Activated B cell treated with CpG ODN at 0.5 μM for 24 hours (primary cell): ENCODE results near the gene CYP27A1. TPM values are rescaled to one million over a fixed set of nuclear protein-coding genes. Genes with fewer than 3 reads are reported as not detected.

Source experiments
- ATAC-seq: fragments of 200-7000 bp; cut with Tn5 transposase; one replicate; pipeline ENCODE4 v1.10.0; 2021; ENCODE audit warnings: low read depth, mild to moderate bottlenecking, moderate library complexity
- CTCF ChIA-PET: fragments of 350-600 bp; sonication (Branson Sonifier 250); formaldehyde crosslinking; loops from one replicate; lab custom pipeline; 2021; ENCODE audit warnings: antibody characterized with exemption; lab: Charles Lee
- POLR2A ChIA-PET: fragments of 350-600 bp; sonication (Branson Sonifier 250); formaldehyde crosslinking; loops from one replicate; lab custom pipeline; 2021; ENCODE audit warnings: antibody characterized with exemption; lab: Charles Lee
- DNase-seq: peaks from one replicate; pipeline ENCODE4 v3.0.0; 2022
- H3K27ac Mint-ChIP-seq: one replicate; pipeline ENCODE4 v1.8.0; 2020; ENCODE audit warnings: mixed read lengths
- H3K27me3 Mint-ChIP-seq: one replicate; pipeline ENCODE4 v1.8.0; 2021; ENCODE audit warnings: mixed read lengths
- H3K36me3 Mint-ChIP-seq: one replicate; pipeline ENCODE4 v1.8.0; 2021; ENCODE audit warnings: low read depth, mixed read lengths
- H3K4me1 Mint-ChIP-seq: one replicate; pipeline ENCODE4 v1.8.0; 2021; ENCODE audit warnings: mixed read lengths
- H3K4me3 Mint-ChIP-seq: one replicate; pipeline ENCODE4 v1.8.0; 2020; ENCODE audit warnings: mild to moderate bottlenecking, mixed read lengths
- H3K9me3 Mint-ChIP-seq: one replicate; pipeline ENCODE4 v1.8.0; 2020; ENCODE audit warnings: mixed read lengths
- intact Hi-C: fragments of 100-400 bp; cut with micrococcal nuclease; formaldehyde crosslinking; loops from one replicate; pipeline ENCODE4 v1.15.1; 2024
- total RNA-seq: library from RNA; stranded (reverse); gene quantifications from 2 replicates; pipeline ENCODE4 v1.2.3, GENCODE V29; 2022
- TF ChIP-seq, protein P1 (sequence below): fragments of 200-600 bp; IDR thresholded peaks from one replicate; pipeline ENCODE4 v1.8.0; 2022; ENCODE audit warnings: antibody characterized with exemption, mild to moderate bottlenecking

Gene CYP27A1
- total RNA-seq, 1 donor from 2014 or later, result 0.55 TPM

DNA sequence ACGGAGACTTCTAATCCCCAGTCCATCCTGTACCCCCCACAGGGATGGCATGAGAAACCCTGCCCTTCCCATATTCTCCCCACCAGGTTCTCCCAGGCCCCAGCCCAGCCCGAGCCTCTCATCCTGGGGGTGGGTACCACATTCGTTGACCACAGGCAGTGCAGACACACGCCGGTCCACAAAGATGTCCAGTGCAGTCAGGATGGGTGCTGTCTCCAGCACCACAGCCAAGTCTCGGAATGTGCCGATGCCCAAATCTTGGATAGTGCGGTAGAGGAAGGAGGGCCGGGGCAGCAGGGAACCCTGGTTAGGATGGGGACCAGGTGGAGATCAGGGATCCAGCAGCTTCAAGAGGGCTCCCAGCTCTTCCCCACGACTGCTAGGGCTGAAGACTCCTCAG is 44.8 kb downstream of the CYP27A1 start:
- H3K4me3 Mint-ChIP-seq, result no peak overlapping the region
- no peak overlapping the region for H3K27ac Mint-ChIP-seq
- H3K9me3 Mint-ChIP-seq, result no peaks in the 10 kb centered on the region
- TF ChIP-seq, protein P1, sequence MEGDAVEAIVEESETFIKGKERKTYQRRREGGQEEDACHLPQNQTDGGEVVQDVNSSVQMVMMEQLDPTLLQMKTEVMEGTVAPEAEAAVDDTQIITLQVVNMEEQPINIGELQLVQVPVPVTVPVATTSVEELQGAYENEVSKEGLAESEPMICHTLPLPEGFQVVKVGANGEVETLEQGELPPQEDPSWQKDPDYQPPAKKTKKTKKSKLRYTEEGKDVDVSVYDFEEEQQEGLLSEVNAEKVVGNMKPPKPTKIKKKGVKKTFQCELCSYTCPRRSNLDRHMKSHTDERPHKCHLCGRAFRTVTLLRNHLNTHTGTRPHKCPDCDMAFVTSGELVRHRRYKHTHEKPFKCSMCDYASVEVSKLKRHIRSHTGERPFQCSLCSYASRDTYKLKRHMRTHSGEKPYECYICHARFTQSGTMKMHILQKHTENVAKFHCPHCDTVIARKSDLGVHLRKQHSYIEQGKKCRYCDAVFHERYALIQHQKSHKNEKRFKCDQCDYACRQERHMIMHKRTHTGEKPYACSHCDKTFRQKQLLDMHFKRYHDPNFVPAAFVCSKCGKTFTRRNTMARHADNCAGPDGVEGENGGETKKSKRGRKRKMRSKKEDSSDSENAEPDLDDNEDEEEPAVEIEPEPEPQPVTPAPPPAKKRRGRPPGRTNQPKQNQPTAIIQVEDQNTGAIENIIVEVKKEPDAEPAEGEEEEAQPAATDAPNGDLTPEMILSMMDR, result no peak
- H3K36me3 Mint-ChIP-seq, result no peaks in the 10 kb centered on the region
- CTCF ChIA-PET, result no interaction called here
- H3K4me1 Mint-ChIP-seq, result no peaks in the 10 kb centered on the region
- intact Hi-C loops, result no loop called here
- DNase-seq (no peak), ATAC-seq (no peak)
- POLR2A ChIA-PET, result no interaction called here
- H3K27me3 Mint-ChIP-seq, result peaks cover 11% of the 10 kb centered on the region

DNA sequence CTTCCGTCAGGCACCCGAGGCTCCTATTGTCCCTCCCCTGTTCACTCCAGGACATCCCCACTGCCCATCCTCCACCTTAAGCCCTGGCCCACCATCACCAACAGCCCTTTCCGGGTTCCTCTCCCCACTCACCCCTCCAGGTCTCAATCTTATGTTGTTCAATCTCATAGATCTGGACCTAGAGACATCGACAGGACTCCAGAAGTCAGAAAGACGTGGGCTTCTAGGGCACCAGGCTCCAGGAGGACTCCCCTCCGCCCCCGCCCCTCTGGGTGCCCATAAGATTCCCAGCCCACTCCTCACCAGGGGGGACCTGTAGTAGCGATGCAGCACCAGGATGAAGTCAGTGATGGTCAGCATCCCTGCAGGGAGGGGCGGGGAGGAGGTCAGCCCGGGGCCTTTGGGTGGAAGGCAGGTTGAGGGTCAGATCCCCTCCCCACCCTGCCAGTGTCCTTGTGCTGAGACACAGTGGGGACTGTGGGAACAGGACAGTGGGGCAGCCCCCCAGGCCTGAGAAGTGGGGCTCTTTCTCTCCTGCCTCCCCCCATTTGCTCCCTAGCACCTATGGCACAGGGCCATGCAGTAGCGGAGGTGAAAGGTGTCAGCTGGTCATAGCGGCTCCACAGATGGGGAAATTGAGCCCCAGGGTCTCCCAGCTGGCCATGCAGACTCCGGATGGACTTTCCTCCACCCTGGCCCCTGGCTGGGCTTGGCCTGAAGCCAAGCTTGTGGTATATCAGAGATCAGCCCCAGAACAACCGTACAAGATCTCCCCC is 45.9 kb downstream of the CYP27A1 start:
- Mint-ChIP-seq H3K36me3 (no peaks in the 10 kb centered on the region), H3K9me3 (no peaks in the 10 kb centered on the region), H3K27ac (no peak overlapping the region), H3K4me3 (no peak overlapping the region), H3K27me3 (peaks cover 19% of the 10 kb centered on the region), H3K4me1 (no peaks in the 10 kb centered on the region)
- TF ChIP-seq, protein P1, result no peak
- intact Hi-C loops, result no loop called here
- DNase-seq (no peak), ATAC-seq (no peak)
- ChIA-PET CTCF (no interaction called here), POLR2A (no interaction called here)

DNA sequence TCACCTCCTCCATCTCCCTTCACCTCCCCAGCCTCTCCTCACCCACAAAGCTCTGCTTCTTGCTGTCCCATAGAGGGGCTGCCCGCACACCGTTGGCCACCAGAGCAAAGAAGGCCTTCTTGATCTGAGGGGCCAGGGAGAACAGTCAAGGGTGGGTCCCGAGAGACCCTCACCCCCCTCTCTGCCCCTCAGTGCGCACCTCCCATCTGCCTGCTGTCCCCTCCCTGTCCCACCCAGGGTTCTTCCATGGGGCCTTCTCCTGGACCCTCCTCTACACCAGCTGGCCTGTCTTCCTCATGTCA is 46.5 kb downstream of the CYP27A1 start:
- Mint-ChIP-seq H3K4me1 (no peaks in the 10 kb centered on the region), H3K4me3 (no peak overlapping the region), H3K36me3 (no peaks in the 10 kb centered on the region), H3K27ac (no peak overlapping the region), H3K27me3 (peaks cover 22% of the 10 kb centered on the region), H3K9me3 (no peaks in the 10 kb centered on the region)
- ChIA-PET CTCF (no interaction called here), POLR2A (no interaction called here)
- TF ChIP-seq, protein P1, result no peak
- intact Hi-C loops, result no loop called here
- no peak for DNase-seq
- no peak for ATAC-seq

DNA sequence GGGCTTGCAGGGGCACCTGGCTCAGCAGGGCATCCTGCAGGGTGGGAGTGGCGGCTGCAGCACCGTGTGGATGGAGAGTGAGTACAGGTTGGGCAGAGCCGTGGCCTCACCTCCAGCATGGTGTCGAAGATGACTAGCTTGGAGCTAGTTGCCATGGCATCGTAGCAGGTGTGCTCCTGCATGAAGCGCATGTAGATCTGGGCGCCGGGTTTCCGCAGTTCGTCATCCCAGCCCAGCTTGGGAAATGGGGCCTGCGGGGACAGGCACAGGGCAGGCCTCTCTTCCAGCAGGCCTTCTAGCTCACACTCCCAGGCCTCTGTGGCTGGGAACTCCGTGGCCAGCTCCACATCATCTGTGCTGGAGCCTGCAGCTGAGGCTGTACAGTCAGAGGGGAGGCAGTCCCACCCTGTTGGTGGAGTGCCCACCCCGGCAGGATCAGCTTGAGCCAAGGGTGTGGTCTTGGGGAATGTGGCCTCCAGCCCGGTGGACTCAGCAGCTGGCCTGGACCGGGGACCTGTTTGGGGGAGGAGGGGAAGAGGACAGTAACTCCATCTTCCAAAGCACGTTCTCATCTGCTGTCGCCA is 48.0 kb downstream of the CYP27A1 start:
- DNase-seq, result no peak
- H3K4me3 Mint-ChIP-seq, result no peak overlapping the region
- H3K9me3 Mint-ChIP-seq, result no peaks in the 10 kb centered on the region
- TF ChIP-seq, protein P1, result no peak
- H3K36me3 Mint-ChIP-seq, result no peaks in the 10 kb centered on the region
- H3K27ac Mint-ChIP-seq, result no peak overlapping the region
- no peak for ATAC-seq
- H3K4me1 Mint-ChIP-seq, result no peaks in the 10 kb centered on the region
- H3K27me3 Mint-ChIP-seq, result peaks cover 29% of the 10 kb centered on the region
- POLR2A ChIA-PET, result interaction anchor here (0.6 kb wide), 1 partner anchor 558 kb away, joined by 3 read pairs; the partner anchor contains the start of gene DNPEP
- intact Hi-C loops, result no loop called here
- CTCF ChIA-PET, result interaction anchor here (1.2 kb wide), 1 partner anchor 18 kb away, joined by 3 read pairs; no protein-coding TSS in a partner anchor

DNA sequence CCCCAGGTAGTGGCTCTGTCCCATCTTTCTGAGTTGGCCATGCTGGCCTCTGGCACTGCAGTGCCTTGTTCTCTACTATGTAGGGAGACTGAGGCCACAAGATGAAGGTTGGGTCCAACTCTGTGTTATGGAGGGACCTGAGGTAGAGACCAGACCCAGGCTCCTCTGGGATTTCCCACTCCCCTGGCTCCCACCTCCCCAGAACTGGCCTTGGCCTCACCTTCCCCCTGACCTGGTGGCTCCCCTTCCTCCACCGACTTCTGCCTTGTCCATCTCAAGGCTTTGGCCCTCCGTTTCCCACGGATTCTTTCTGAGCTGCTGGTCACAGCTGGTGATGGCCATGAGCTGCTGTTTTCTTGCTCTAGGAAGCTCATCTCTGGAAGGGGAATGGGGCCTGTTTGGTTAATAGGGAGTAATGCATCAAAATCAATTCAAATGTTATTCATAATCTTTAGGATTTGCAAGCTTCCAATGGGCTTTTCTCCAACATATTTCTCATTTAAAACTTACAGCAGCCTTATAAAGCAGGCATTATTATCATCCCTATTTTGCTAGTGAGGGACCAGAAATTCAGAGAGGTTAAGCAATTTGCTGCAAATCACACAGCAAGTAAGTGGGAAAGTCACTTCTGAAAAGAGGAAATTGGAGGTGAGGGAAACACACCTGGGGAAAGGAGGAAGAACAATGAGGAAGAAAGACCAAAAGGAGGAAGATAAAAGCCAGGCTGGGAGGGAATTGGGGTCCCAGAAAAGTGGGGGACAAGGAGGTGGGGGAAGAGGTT is 48.8 kb downstream of the CYP27A1 start:
- Mint-ChIP-seq H3K36me3 (no peaks in the 10 kb centered on the region), H3K9me3 (no peaks in the 10 kb centered on the region), H3K27me3 (peaks cover 37% of the 10 kb centered on the region), H3K27ac (no peak overlapping the region), H3K4me1 (no peaks in the 10 kb centered on the region), H3K4me3 (no peak overlapping the region)
- no peak for DNase-seq
- intact Hi-C loops, result no loop called here
- ChIA-PET POLR2A (no interaction called here), CTCF (no interaction called here)
- ATAC-seq, result no peak
- TF ChIP-seq, protein P1, result no peak
